ENCODE data around the gene CAPN1.

CAPN1 gene

GRCh38 chr11:65207918-65208784 lies 26.4 kb downstream of the CAPN1 start:
- Histone ChIP-seq H3K36me3 (ENCODE audit: control insufficient read depth, insufficient read depth, low read length) (peaks cover 27% of the 10 kb centered on the region), H3K4me1 (ENCODE audit: control insufficient read depth, insufficient read depth, low read length) (no peaks in the 10 kb centered on the region), H3K9ac (ENCODE audit: low read length) (no peak overlapping the region), H3K9me3 (ENCODE audit: control insufficient read depth, low read length) (no peaks in the 10 kb centered on the region), H3K4me3 (ENCODE audit: low read length) (no peak overlapping the region), H3K27me3 (ENCODE audit: control insufficient read depth, insufficient read depth, low read length) (no peaks in the 10 kb centered on the region)

GRCh38 chr11:65208785-65209710 lies 27.3 kb downstream of the CAPN1 start:
- no peaks in the 10 kb centered on the region for H3K9me3 ChIP-seq (ENCODE audit: control insufficient read depth, low read length)
- H3K4me1 ChIP-seq (ENCODE audit: control insufficient read depth, insufficient read depth, low read length), result no peaks in the 10 kb centered on the region
- H3K9ac ChIP-seq (ENCODE audit: low read length), result no peak overlapping the region
- H3K4me3 ChIP-seq (ENCODE audit: low read length), result no peak overlapping the region
- H3K27me3 ChIP-seq (ENCODE audit: control insufficient read depth, insufficient read depth, low read length), result no peaks in the 10 kb centered on the region
- peaks cover 27% of the 10 kb centered on the region for H3K36me3 ChIP-seq (ENCODE audit: control insufficient read depth, insufficient read depth, low read length)

- Histone ChIP-seq H3K27me3 (ENCODE audit: control insufficient read depth, insufficient read depth, low read length) (no peaks in the 10 kb centered on the region), H3K36me3 (ENCODE audit: control insufficient read depth, insufficient read depth, low read length) (peaks cover 27% of the 10 kb centered on the region), H3K9me3 (ENCODE audit: control insufficient read depth, low read length) (no peaks in the 10 kb centered on the region), H3K4me3 (ENCODE audit: low read length) (no peak overlapping the region), H3K4me1 (ENCODE audit: control insufficient read depth, insufficient read depth, low read length) (no peaks in the 10 kb centered on the region), H3K9ac (ENCODE audit: low read length) (no peak overlapping the region)
Measured at GRCh38 chr11:65209711-65210360, 28.1 kb downstream of the CAPN1 start.

GRCh38 chr11:65210361-65210731 lies 28.6 kb downstream of the CAPN1 start:
- H3K27me3 ChIP-seq (ENCODE audit: control insufficient read depth, insufficient read depth, low read length), result no peaks in the 10 kb centered on the region
- no peak overlapping the region for H3K9ac ChIP-seq (ENCODE audit: low read length)
- peaks cover 27% of the 10 kb centered on the region for H3K36me3 ChIP-seq (ENCODE audit: control insufficient read depth, insufficient read depth, low read length)
- H3K4me3 ChIP-seq (ENCODE audit: low read length), result no peak overlapping the region
- H3K9me3 ChIP-seq (ENCODE audit: control insufficient read depth, low read length), result no peaks in the 10 kb centered on the region
- no peaks in the 10 kb centered on the region for H3K4me1 ChIP-seq (ENCODE audit: control insufficient read depth, insufficient read depth, low read length)

GRCh38 chr11:65210748-65211147 lies 29.0 kb downstream of the CAPN1 start:
- no peaks in the 10 kb centered on the region for H3K4me1 ChIP-seq (ENCODE audit: control insufficient read depth, insufficient read depth, low read length)
- H3K36me3 ChIP-seq (ENCODE audit: control insufficient read depth, insufficient read depth, low read length), result peaks cover 27% of the 10 kb centered on the region
- no peak overlapping the region for H3K9ac ChIP-seq (ENCODE audit: low read length)
- H3K27me3 ChIP-seq (ENCODE audit: control insufficient read depth, insufficient read depth, low read length), result no peaks in the 10 kb centered on the region
- H3K9me3 ChIP-seq (ENCODE audit: control insufficient read depth, low read length), result no peaks in the 10 kb centered on the region
- H3K4me3 ChIP-seq (ENCODE audit: low read length), result no peak overlapping the region

GRCh38 chr11:65211293-65212105 lies 29.8 kb downstream of the CAPN1 start:
- Histone ChIP-seq H3K36me3 (ENCODE audit: control insufficient read depth, insufficient read depth, low read length) (peaks cover 24% of the 10 kb centered on the region), H3K9ac (ENCODE audit: low read length) (no peak overlapping the region)

GRCh38 chr11:65212226-65212801 lies 30.6 kb downstream of the CAPN1 start:
- H3K4me1 ChIP-seq (ENCODE audit: control insufficient read depth, insufficient read depth, low read length), result no peaks in the 10 kb centered on the region
- no peak overlapping the region for H3K9ac ChIP-seq (ENCODE audit: low read length)
- no peaks in the 10 kb centered on the region for H3K9me3 ChIP-seq (ENCODE audit: control insufficient read depth, low read length)
- no peak overlapping the region for H3K4me3 ChIP-seq (ENCODE audit: low read length)
- H3K36me3 ChIP-seq (ENCODE audit: control insufficient read depth, insufficient read depth, low read length), result peaks cover 19% of the 10 kb centered on the region
- no peaks in the 10 kb centered on the region for H3K27me3 ChIP-seq (ENCODE audit: control insufficient read depth, insufficient read depth, low read length)

More at GRCh38 chr11:65211293-65212105, 29.8 kb downstream of the CAPN1 start:
- no peaks in the 10 kb centered on the region for H3K4me1 ChIP-seq (ENCODE audit: control insufficient read depth, insufficient read depth, low read length)
- H3K27me3 ChIP-seq (ENCODE audit: control insufficient read depth, insufficient read depth, low read length), result no peaks in the 10 kb centered on the region
- no peak overlapping the region for H3K4me3 ChIP-seq (ENCODE audit: low read length)
- no peaks in the 10 kb centered on the region for H3K9me3 ChIP-seq (ENCODE audit: control insufficient read depth, low read length)

- Histone ChIP-seq H3K9ac (ENCODE audit: low read length) (no peak overlapping the region), H3K4me1 (ENCODE audit: control insufficient read depth, insufficient read depth, low read length) (no peaks in the 10 kb centered on the region), H3K27me3 (ENCODE audit: control insufficient read depth, insufficient read depth, low read length) (no peaks in the 10 kb centered on the region), H3K4me3 (ENCODE audit: low read length) (no peak overlapping the region), H3K36me3 (ENCODE audit: control insufficient read depth, insufficient read depth, low read length) (peaks cover 12% of the 10 kb centered on the region), H3K9me3 (ENCODE audit: control insufficient read depth, low read length) (no peaks in the 10 kb centered on the region)
Measured at GRCh38 chr11:65213322-65214211, 31.8 kb downstream of the CAPN1 start.

- Histone ChIP-seq H3K9me3 (ENCODE audit: control insufficient read depth, low read length) (no peaks in the 10 kb centered on the region), H3K4me1 (ENCODE audit: control insufficient read depth, insufficient read depth, low read length) (no peaks in the 10 kb centered on the region), H3K9ac (ENCODE audit: low read length) (no peak overlapping the region), H3K4me3 (ENCODE audit: low read length) (no peak overlapping the region), H3K27me3 (ENCODE audit: control insufficient read depth, insufficient read depth, low read length) (no peaks in the 10 kb centered on the region), H3K36me3 (ENCODE audit: control insufficient read depth, insufficient read depth, low read length) (peaks cover 6% of the 10 kb centered on the region)
Measured at GRCh38 chr11:65214212-65214845, 32.6 kb downstream of the CAPN1 start.

GRCh38 chr11:65215441-65216076 lies 33.8 kb downstream of the CAPN1 start:
- Histone ChIP-seq H3K4me1 (ENCODE audit: control insufficient read depth, insufficient read depth, low read length) (no peaks in the 10 kb centered on the region), H3K27me3 (ENCODE audit: control insufficient read depth, insufficient read depth, low read length) (no peaks in the 10 kb centered on the region), H3K9me3 (ENCODE audit: control insufficient read depth, low read length) (no peaks in the 10 kb centered on the region), H3K36me3 (ENCODE audit: control insufficient read depth, insufficient read depth, low read length) (no peaks in the 10 kb centered on the region), H3K9ac (ENCODE audit: low read length) (no peak overlapping the region), H3K4me3 (ENCODE audit: low read length) (no peak overlapping the region)

Data from mucosa of stomach (tissue), 1 donor.